Posterior vena cava (tissue), 2 donors: ENCODE measurements around the gene SERTAD1. TPM values are rescaled to one million over a fixed set of nuclear protein-coding genes. Genes with fewer than 3 reads are reported as not detected.
A peak's percentile ranks its signal among the peaks of the same experiment; 100 is the strongest.
"Not testable (repeated sequence)": the region's sequence is repeated elsewhere in the genome, so short reads cannot be mapped to it uniquely, and the experiment has no call there.

Source experiments
- DNase-seq: peaks from one replicate; pipeline ENCODE4 v3.0.0-alpha.2; 2020; ENCODE audit warnings: low spot score
- intact Hi-C, 2 donors: fragments of 100-400 bp; cut with DNase I; formaldehyde crosslinking; loops; one replicate each; pipeline versions ENCODE4 v1.14.1 to v1.14.2; 2022 to 2023
- total RNA-seq, 2 donors: library from RNA; stranded (reverse); fragmentation: NEBNext Ultra II Directional; extraction: Animal tissue kit (Norgen Biotek cat#: 25700); gene quantifications; one replicate each; pipeline ENCODE4 v1.2.1, GENCODE V29; 2021
- donor health status: DM: yes; HTN: yes; CAD: no.
- donor health status: DM: yes; HTN: yes; CAD: no.

SERTAD1 gene
- total RNA-seq, 2 donors from 2014 or later, result 12.2 to 16.2 TPM

- intact Hi-C loops, result no loop called here
- no peak for DNase-seq
Measured at GRCh38 chr19:40412866-40413265, 12.9 kb downstream of the SERTAD1 start.

GRCh38 chr19:40411958-40412499, 13.8 kb downstream of the SERTAD1 start:
- no peak for DNase-seq
- intact Hi-C loops, result no loop called here

GRCh38 chr19:40411125-40411842, 14.5 kb downstream of the SERTAD1 start:
- intact Hi-C loops, result no loop called here
- DNase-seq, result no peak

- DNase-seq, result no peak
- intact Hi-C loops, result no loop called here
Measured at GRCh38 chr19:40410030-40410389, 15.8 kb downstream of the SERTAD1 start.

DNA sequence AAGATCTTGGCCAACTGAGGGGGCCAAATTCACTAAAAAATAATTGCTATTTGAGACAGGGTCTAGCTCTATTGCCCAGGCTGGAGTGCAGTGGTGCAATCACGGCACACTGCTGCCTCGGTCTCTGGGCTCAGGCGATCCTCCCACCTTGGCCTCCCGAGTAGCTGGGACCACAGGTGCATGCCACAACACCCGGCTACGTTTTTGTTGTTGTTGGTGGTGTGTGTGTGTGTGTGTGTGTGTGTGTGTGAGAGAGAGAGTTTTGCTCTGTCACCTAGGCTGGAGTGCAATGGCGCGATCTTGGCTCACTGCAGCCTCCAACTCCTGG, 17.2 kb downstream of the SERTAD1 start:
- intact Hi-C loops, DNase-seq: not testable (repeated sequence)

GRCh38 chr19:40407714-40408597, 17.8 kb downstream of the SERTAD1 start:
- intact Hi-C loops, result no loop called here
- no peak for DNase-seq

GRCh38 chr19:40403262-40403984, 22.4 kb downstream of the SERTAD1 start:
- intact Hi-C loops, result no loop called here
- peak; percentile 97 for DNase-seq

GRCh38 chr19:40400559-40400958, 25.2 kb downstream of the SERTAD1 start:
- intact Hi-C loops, result no loop called here
- no peak for DNase-seq

DNA sequence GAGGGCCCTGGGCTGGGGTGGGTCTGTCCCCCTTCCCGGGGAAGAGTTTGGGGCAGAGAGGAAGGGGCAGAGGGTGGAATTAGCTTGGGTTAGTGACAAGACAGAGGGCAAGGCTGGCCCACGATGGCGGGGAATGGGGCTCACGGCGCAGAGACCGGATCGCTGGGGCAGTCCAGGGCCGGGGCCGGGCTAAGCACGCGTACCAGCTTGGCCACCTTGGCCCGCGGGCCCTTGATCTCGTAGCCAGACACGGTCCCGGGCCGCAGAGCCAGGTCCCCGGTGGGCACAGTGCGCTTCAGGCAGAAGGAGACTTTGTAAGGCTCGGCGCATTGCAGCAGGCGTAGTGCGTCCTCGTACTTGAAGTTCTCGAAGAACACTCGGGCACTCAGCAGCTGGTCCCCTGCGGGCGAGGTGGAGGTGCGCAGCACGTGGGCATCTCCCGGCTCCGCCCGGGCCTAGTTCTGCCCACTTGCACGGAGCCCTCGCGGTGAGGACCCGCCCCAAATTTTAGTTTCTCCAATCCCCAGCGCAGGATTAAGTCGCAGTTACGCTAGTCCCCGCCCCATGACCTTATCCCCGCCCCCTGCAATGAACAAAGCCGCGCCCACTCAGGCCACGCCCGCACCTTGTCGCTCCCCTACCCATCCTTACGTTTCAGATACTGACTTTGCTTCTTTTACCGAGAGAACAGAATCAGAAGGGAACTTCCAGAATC, 27.2 kb downstream of the SERTAD1 start:
- intact Hi-C loops, result loop anchor here in 1 of 2 donors (10.0 kb wide), 1 partner anchor 94 kb away; no protein-coding TSS in a partner anchor
- DNase-seq, result no peak

- intact Hi-C loops, result loop anchor here in 1 of 2 donors (10.0 kb wide), 1 partner anchor 93 kb away; no protein-coding TSS in a partner anchor
- DNase-seq, result no peak
Measured at GRCh38 chr19:40397568-40397906, 28.3 kb downstream of the SERTAD1 start.

GRCh38 chr19:40396886-40397567, 28.8 kb downstream of the SERTAD1 start:
- DNase-seq, result no peak
- intact Hi-C loops, result loop anchor here in 1 of 2 donors (10.0 kb wide), 1 partner anchor 92 kb away; no protein-coding TSS in a partner anchor

DNA sequence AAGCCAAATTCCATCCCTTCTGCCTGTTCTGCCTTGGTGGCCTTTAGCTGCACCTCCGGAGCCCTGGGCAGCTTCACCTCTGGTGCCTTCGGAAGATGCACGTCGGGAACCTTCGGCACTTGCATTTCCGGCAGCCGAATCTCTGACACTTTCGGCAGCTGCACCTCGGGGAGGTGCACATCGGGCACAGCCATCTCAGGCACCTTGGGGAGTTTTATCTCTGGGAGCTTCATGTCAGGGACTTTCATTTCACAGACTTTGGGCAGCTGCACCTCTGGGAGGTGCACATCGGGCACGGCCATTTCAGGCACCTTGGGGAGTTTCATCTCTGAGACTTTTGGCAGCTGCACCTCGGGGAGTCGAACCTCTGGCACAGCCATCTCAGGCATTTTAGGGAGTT, 29.8 kb downstream of the SERTAD1 start:
- no peak for DNase-seq
- intact Hi-C loops, result loop anchor here in 1 of 2 donors (10.0 kb wide), 1 partner anchor 91 kb away; no protein-coding TSS in a partner anchor

DNA sequence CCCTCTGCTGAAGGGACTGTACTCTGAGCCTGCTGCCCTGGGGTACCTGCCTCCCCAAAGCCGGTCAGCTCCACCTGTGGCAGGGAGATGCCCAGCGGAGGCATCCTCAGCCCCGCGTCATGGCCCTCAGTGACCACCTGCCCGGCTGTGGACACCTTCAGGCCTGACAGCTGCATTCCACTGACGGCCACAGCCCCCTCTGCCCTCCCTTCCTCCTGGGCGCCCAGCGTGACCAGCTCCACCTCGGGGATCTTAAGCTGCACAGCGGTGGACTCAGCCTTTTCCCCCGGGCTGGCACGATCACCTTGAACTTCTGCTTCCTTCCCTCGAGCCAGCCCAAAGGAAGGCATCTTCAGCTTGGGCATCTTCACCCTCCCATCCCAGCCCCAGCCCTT, 31.0 kb downstream of the SERTAD1 start:
- DNase-seq, result no peak
- intact Hi-C loops, result loop anchor here in 1 of 2 donors (10.0 kb wide), 1 partner anchor 90 kb away; no protein-coding TSS in a partner anchor

DNA sequence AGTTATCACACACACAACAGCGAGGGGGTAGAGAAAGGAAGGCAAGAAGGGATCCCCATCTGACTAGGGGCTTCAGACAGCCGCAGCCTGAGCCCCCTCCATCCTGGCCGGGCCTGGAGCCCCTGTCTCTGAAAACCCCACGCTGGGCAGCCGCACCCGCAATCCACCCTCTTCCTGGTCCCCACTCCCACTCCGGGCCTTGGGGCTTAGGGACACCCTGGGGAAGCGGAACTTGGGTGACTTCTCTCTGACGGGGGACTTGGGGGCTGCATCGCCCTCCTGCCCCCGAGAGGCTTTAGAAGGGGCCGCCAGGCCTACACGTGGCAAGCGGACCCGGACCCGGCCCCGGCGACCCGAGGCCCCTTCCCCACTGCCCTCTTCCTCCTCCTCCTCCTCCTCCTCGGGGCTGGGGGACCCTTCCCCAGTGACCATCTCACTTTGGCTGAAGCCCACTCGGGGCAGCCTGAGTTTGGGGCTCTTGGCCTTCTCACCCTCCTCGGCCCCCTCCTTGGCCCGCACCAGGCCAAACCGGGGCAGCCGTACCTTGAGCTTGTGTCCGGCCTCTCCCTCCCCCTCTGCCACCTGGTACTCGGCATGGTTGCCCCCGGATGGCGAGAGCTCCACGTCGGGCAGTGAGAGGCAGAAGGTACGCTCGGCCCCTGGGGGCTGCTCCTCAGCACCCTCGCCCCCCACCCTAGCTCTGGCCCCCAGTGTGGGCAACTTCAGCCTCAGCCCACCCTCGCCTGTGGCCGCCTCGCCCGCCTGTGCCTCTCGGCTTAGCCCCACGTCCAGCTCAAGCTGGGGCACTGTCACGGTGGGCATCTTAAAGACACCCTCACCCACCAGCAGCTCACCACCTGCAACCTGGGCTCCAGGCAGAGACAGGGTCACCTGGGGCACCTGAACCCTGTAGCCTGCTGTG, 31.6 kb downstream of the SERTAD1 start:
- DNase-seq, result no peak
- intact Hi-C loops, result loop anchor here in 1 of 2 donors (10.0 kb wide), 1 partner anchor 89 kb away; no protein-coding TSS in a partner anchor

- intact Hi-C loops, result loop anchor here in 1 of 2 donors (10.0 kb wide), 1 partner anchor 88 kb away; no protein-coding TSS in a partner anchor
- DNase-seq, result no peak
Measured at GRCh38 chr19:40392894-40393517, 32.8 kb downstream of the SERTAD1 start.

- intact Hi-C loops, result loop anchor here in 1 of 2 donors (10.0 kb wide), 1 partner anchor 87 kb away; no protein-coding TSS in a partner anchor
- DNase-seq, result no peak
Measured at GRCh38 chr19:40392123-40392522, 33.7 kb downstream of the SERTAD1 start.
